Measurements from ENCODE around the gene NUBPL.

The NUBPL gene

GRCh38 chr14:31657917-31658316 is 96.7 kb downstream of the NUBPL start:
- TF ChIP-seq CTCF (IDR thresholded peaks at IDR 0.05; ENCODE audit: low read depth, low read length) = no peak
- no peak for DNase-seq (ENCODE audit: low read depth, low spot score)
- no peak overlapping the region for H3K4me3 ChIP-seq (ENCODE audit: low read depth, low read length)
- in situ Hi-C loops (cut with HindIII; ENCODE audit: low sequenced_read_pairs) = no loop called here

GRCh38 chr14:31659278-31659677 is 98.1 kb downstream of the NUBPL start:
- no peak overlapping the region for H3K4me3 ChIP-seq (ENCODE audit: low read depth, low read length)
- DNase-seq (ENCODE audit: low read depth, low spot score) = no peak
- no peak for TF ChIP-seq CTCF (IDR thresholded peaks at IDR 0.05; ENCODE audit: low read depth, low read length)
- in situ Hi-C loops (cut with HindIII; ENCODE audit: low sequenced_read_pairs) = no loop called here

GRCh38 chr14:31660191-31660590 is 99.0 kb downstream of the NUBPL start:
- no peak overlapping the region for H3K4me3 ChIP-seq (ENCODE audit: low read depth, low read length)
- no peak for TF ChIP-seq CTCF (IDR thresholded peaks at IDR 0.05; ENCODE audit: low read depth, low read length)
- in situ Hi-C loops (cut with HindIII; ENCODE audit: low sequenced_read_pairs) = no loop called here

GRCh38 chr14:31660728-31661127 is 99.5 kb downstream of the NUBPL start:
- H3K4me3 ChIP-seq (ENCODE audit: low read depth, low read length) = no peak overlapping the region
- in situ Hi-C loops (cut with HindIII; ENCODE audit: low sequenced_read_pairs) = no loop called here
- no peak for TF ChIP-seq CTCF (IDR thresholded peaks at IDR 0.05; ENCODE audit: low read depth, low read length)
- DNase-seq (ENCODE audit: low read depth, low spot score) = no peak

More at GRCh38 chr14:31660191-31660590, 99.0 kb downstream of the NUBPL start:
- DNase-seq (ENCODE audit: low read depth, low spot score) = no peak

- in situ Hi-C loops (cut with HindIII; ENCODE audit: low sequenced_read_pairs) = no loop called here
- no peak for TF ChIP-seq CTCF (IDR thresholded peaks at IDR 0.05; ENCODE audit: low read depth, low read length)
Observed at GRCh38 chr14:31668348-31668747, 107.1 kb downstream of the NUBPL start.

GRCh38 chr14:31672709-31673108 is 111.5 kb downstream of the NUBPL start:
- H3K4me3 ChIP-seq (ENCODE audit: low read depth, low read length) = no peak overlapping the region
- no peak for DNase-seq (ENCODE audit: low read depth, low spot score)
- TF ChIP-seq CTCF (IDR thresholded peaks at IDR 0.05; ENCODE audit: low read depth, low read length) = no peak
- in situ Hi-C loops (cut with HindIII; ENCODE audit: low sequenced_read_pairs) = no loop called here

More at GRCh38 chr14:31668348-31668747, 107.1 kb downstream of the NUBPL start:
- no peak for DNase-seq (ENCODE audit: low read depth, low spot score)
- no peak overlapping the region for H3K4me3 ChIP-seq (ENCODE audit: low read depth, low read length)

DNA sequence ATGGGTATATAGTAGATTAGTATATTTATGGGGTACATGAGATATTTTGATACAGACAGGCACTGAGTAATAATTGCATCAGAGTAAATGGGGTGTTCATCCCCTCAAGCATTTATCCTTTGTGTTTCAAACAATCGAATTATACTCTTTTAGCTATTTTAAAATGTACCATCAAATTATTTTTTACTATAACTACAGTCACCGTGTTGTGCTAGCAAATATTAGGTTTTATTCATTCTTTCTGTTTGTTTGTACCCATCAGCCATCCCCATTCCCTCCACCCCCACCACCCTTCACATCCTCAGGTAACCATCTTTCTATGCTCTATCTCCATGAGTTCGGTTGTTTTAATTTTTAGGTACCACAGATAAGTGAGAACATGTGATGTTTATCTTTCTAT is 115.8 kb downstream of the NUBPL start:
- no peak for TF ChIP-seq CTCF (IDR thresholded peaks at IDR 0.05; ENCODE audit: low read depth, low read length)
- DNase-seq (ENCODE audit: low read depth, low spot score) = no peak
- in situ Hi-C loops (cut with HindIII; ENCODE audit: low sequenced_read_pairs) = no loop called here
- no peak overlapping the region for H3K4me3 ChIP-seq (ENCODE audit: low read depth, low read length)

Measured in astrocyte of the spinal cord (primary cell).